ENCODE data around the gene AEBP2.

GRCh38 chr12:19553175-19553574 lies 113.9 kb downstream of the AEBP2 start:
- no peak for TF ChIP-seq CTCF (IDR thresholded peaks at IDR 0.05)
- TF ChIP-seq ZFX (IDR thresholded peaks at IDR 0.05; ENCODE audit: borderline replicate concordance), result no peak
